ENCODE measurements around the gene ALDOA. TPM values are rescaled to one million over a fixed set of nuclear protein-coding genes. Genes with fewer than 3 reads are reported as not detected.
A peak's percentile ranks its signal among the peaks of the same experiment; 100 is the strongest.

ALDOA gene
- total RNA-seq, 1 donor from 2014 or later: 640 TPM

GRCh38 chr16:30095166-30096078 is 29.9 kb downstream of the ALDOA start:
- Mint-ChIP-seq H3K9me3 (no peaks in the 10 kb centered on the region), H3K27me3 (ENCODE audit: low read depth) (no peaks in the 10 kb centered on the region), H3K27ac (ENCODE audit: unreplicated experiment) (no peak overlapping the region), H3K4me1 (peaks cover 48% of the 10 kb centered on the region), H3K4me3 (peak overlapping the region; percentile 78), H3K36me3 (ENCODE audit: low read depth) (peaks cover 9% of the 10 kb centered on the region)
- TF ChIP-seq CTCF (conservative IDR thresholded peaks at IDR 0.05): no peak
- no peak for DNase-seq (ENCODE audit: low read depth, low spot score)

GRCh38 chr16:30096105-30096861 is 30.7 kb downstream of the ALDOA start, which contains the start of gene YPEL3:
YPEL3 (minus strand) TSS chr16:30096213; CDS start chr16:30095482, 731 bp downstream.
- Mint-ChIP-seq H3K9me3 (no peaks in the 10 kb centered on the region), H3K4me1 (peaks cover 47% of the 10 kb centered on the region), H3K4me3 (peak within 1 kb of the TSS; percentile 78), H3K27me3 (ENCODE audit: low read depth) (no peaks in the 10 kb centered on the region), H3K27ac (ENCODE audit: unreplicated experiment) (peak within 1 kb of the TSS; percentile 92), H3K36me3 (ENCODE audit: low read depth) (peaks cover 9% of the 10 kb centered on the region)
- peak; percentile 80 for DNase-seq (ENCODE audit: low read depth, low spot score)
- TF ChIP-seq CTCF (conservative IDR thresholded peaks at IDR 0.05): no peak

GRCh38 chr16:30096862-30097563 is 31.5 kb downstream of the ALDOA start:
- peak overlapping the region; percentile 92 for H3K27ac Mint-ChIP-seq (ENCODE audit: unreplicated experiment)
- H3K4me3 Mint-ChIP-seq: peak overlapping the region; percentile 78
- H3K27me3 Mint-ChIP-seq (ENCODE audit: low read depth): no peaks in the 10 kb centered on the region
- H3K9me3 Mint-ChIP-seq: no peaks in the 10 kb centered on the region
- no peak for TF ChIP-seq CTCF (conservative IDR thresholded peaks at IDR 0.05)
- peaks cover 47% of the 10 kb centered on the region for H3K4me1 Mint-ChIP-seq
- no peak for DNase-seq (ENCODE audit: low read depth, low spot score)
- H3K36me3 Mint-ChIP-seq (ENCODE audit: low read depth): peaks cover 9% of the 10 kb centered on the region

GRCh38 chr16:30104090-30104489 is 38.5 kb downstream of the ALDOA start:
- H3K27ac Mint-ChIP-seq (ENCODE audit: unreplicated experiment): peak overlapping the region; percentile 30
- DNase-seq (ENCODE audit: low read depth, low spot score): no peak
- H3K36me3 Mint-ChIP-seq (ENCODE audit: low read depth): peaks cover 4% of the 10 kb centered on the region
- no peak for TF ChIP-seq CTCF (conservative IDR thresholded peaks at IDR 0.05)
- peaks cover 5% of the 10 kb centered on the region for H3K4me1 Mint-ChIP-seq
- no peaks in the 10 kb centered on the region for H3K9me3 Mint-ChIP-seq
- no peaks in the 10 kb centered on the region for H3K27me3 Mint-ChIP-seq (ENCODE audit: low read depth)
- no peak overlapping the region for H3K4me3 Mint-ChIP-seq

GRCh38 chr16:30104492-30104891 is 38.9 kb downstream of the ALDOA start:
- H3K36me3 Mint-ChIP-seq (ENCODE audit: low read depth): peaks cover 4% of the 10 kb centered on the region
- H3K4me1 Mint-ChIP-seq: peaks cover 5% of the 10 kb centered on the region
- no peaks in the 10 kb centered on the region for H3K27me3 Mint-ChIP-seq (ENCODE audit: low read depth)
- no peak for TF ChIP-seq CTCF (conservative IDR thresholded peaks at IDR 0.05)
- no peaks in the 10 kb centered on the region for H3K9me3 Mint-ChIP-seq
- no peak overlapping the region for H3K27ac Mint-ChIP-seq (ENCODE audit: unreplicated experiment)
- no peak for DNase-seq (ENCODE audit: low read depth, low spot score)
- no peak overlapping the region for H3K4me3 Mint-ChIP-seq

Measured in neural crest cell (in vitro differentiated cells).